Kidney (tissue), 14 donors: ENCODE data around the gene DDA1. TPM values are rescaled to one million over a fixed set of nuclear protein-coding genes. Genes with fewer than 3 reads are reported as not detected.

Experiments used
- DNase-seq, 5 donors: peaks; one replicate each; pipeline ENCODE4 v3.0.0-alpha.2; 2013 to 2020
- FAIRE-seq: peaks from 2 replicates; lab custom pipeline; 2012; peaks lifted over from hg19 to GRCh38; lab: Jason Lieb, UNC
- H3K27ac ChIP-seq, 2 donors: one replicate each; pipeline ENCODE4 v1.7.0; 2013; ENCODE audit warnings: low read depth in 2 of 2, low read length in 2 of 2, inconsistent platforms in 1 of 2
- H3K27me3 ChIP-seq: one replicate; pipeline ENCODE4 v1.7.1; 2013; ENCODE audit warnings: low read length, inconsistent platforms; ENCODE audit not compliant: control insufficient read depth, insufficient read depth
- H3K36me3 ChIP-seq, 3 donors: one replicate each; pipeline versions ENCODE4 v1.7.0 to v1.7.1; 2013; ENCODE audit warnings: low read length in 3 of 3, control low read depth in 1 of 3, inconsistent platforms in 1 of 3; ENCODE audit not compliant: insufficient read depth in 3 of 3, control insufficient read depth in 2 of 3
- H3K4me1 ChIP-seq, 3 donors: one replicate each; pipeline versions ENCODE4 v1.7.0 to v1.7.1; 2013; ENCODE audit warnings: low read length in 3 of 3, inconsistent platforms in 1 of 3, low read depth in 1 of 3; ENCODE audit not compliant: control insufficient read depth in 2 of 3, insufficient read depth in 2 of 3
- H3K4me3 ChIP-seq, 3 donors: one replicate each; pipeline versions ENCODE4 v1.7.0 to v1.8.1; 2013; ENCODE audit warnings: low read length in 3 of 3, control low read depth in 1 of 3, inconsistent platforms in 1 of 3
- H3K9ac ChIP-seq, 3 donors: one replicate each; pipeline versions ENCODE4 v1.7.0 to v1.7.1; 2013; ENCODE audit warnings: low read length in 3 of 3, control low read depth in 1 of 3, inconsistent platforms in 1 of 3
- H3K9me3 ChIP-seq, 3 donors: one replicate each; pipeline versions ENCODE4 v1.7.0 to v1.7.1; 2013; ENCODE audit warnings: low read length in 3 of 3, control low read depth in 1 of 3, inconsistent platforms in 1 of 3; ENCODE audit not compliant: control insufficient read depth in 2 of 3, insufficient read depth in 1 of 3
- intact Hi-C: fragments of 100-400 bp; cut with DNase I; formaldehyde crosslinking; loops from one replicate; pipeline ENCODE4 v1.11.1; 2022
- polyA plus RNA-seq: library from polyadenylated mRNA; stranded (reverse); fragments of 350-450 nt; fragmentation: Illumina TruSeq; extraction: RNeasy Lipid Tissue Mini Kit (QIAGEN cat#74804); gene quantifications from one replicate; pipeline ENCODE4 v1.2.3, GENCODE V29; 2014; ENCODE audit warnings: low read depth, low replicate concordance; ENCODE audit not compliant: insufficient read depth
- total RNA-seq: library from RNA; stranded (reverse); fragmentation: NEBNext Ultra II Directional; extraction: Animal tissue kit (Norgen Biotek cat#: 25700); gene quantifications from one replicate; pipeline ENCODE4 v1.2.1, GENCODE V29; 2021
- TF ChIP-seq, protein P1 (sequence below): IDR thresholded peaks from 3 replicates; pipeline ENCODE4 v1.5.1; 2012; ENCODE audit warnings: mild to moderate bottlenecking, moderate library complexity, borderline replicate concordance; ENCODE audit not compliant: insufficient read depth; ENCODE audit errors: extremely low read depth
- donor health status: control.
- donor health status: control.
- donor health status: control.
- donor health status: control.
- donor health status: control.
- donor health status: DM: yes; HTN: yes; CAD: no.
- donor health status: Normal renal cell carcinoma (clear cell type).

The DDA1 gene
- total and polyA plus RNA-seq, 2 donors from 2014 or later, result 27.7 to 35.9 TPM

DNA sequence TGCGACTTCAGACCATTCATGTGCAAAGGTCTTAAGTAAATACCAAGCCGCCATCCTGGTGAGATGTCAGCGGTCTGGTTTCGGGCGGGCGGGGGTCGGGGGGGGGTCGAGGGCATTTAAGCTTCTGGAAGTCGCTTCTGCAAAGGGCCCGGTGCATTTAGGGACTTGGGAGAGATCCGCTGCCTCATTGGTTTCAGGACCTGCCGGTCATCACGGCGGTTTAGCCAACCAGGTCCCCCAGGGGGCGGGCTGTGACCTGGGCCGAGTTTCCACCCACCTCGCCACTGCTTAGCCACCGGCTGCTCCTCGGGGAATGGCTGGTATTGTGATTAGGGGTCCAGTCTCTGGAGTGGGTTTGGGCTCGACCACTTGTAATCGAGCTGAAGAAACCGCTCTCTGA lies 19.9 kb upstream of the DDA1 start:
- FAIRE-seq, result no peak
- H3K36me3 ChIP-seq, result no peaks in the 10 kb centered on the region
- intact Hi-C loops, result loop anchor here (10.0 kb wide), 1 partner anchor 225 kb away; no protein-coding TSS in a partner anchor

GRCh38 chr19:17292301-17293074 lies 16.9 kb upstream of the DDA1 start:
- H3K27ac ChIP-seq, result no peak overlapping the region
- DNase-seq (peak; percentile 85 to 92 (median 90)), FAIRE-seq (no peak)
- no peaks in the 10 kb centered on the region for H3K4me1 ChIP-seq
- no peaks in the 10 kb centered on the region for H3K36me3 ChIP-seq
- TF ChIP-seq, protein P1, sequence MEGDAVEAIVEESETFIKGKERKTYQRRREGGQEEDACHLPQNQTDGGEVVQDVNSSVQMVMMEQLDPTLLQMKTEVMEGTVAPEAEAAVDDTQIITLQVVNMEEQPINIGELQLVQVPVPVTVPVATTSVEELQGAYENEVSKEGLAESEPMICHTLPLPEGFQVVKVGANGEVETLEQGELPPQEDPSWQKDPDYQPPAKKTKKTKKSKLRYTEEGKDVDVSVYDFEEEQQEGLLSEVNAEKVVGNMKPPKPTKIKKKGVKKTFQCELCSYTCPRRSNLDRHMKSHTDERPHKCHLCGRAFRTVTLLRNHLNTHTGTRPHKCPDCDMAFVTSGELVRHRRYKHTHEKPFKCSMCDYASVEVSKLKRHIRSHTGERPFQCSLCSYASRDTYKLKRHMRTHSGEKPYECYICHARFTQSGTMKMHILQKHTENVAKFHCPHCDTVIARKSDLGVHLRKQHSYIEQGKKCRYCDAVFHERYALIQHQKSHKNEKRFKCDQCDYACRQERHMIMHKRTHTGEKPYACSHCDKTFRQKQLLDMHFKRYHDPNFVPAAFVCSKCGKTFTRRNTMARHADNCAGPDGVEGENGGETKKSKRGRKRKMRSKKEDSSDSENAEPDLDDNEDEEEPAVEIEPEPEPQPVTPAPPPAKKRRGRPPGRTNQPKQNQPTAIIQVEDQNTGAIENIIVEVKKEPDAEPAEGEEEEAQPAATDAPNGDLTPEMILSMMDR, result peak; percentile 66
- no peaks in the 10 kb centered on the region for H3K27me3 ChIP-seq
- peak overlapping the region in 1 of 3 donors; percentile 49 for H3K9ac ChIP-seq
- H3K9me3 ChIP-seq, result no peaks in the 10 kb centered on the region
- intact Hi-C loops, result no loop called here
- H3K4me3 ChIP-seq, result peak overlapping the region; percentile 58 to 75 (median 64)

More for the DNA sequence above, 19.9 kb upstream of the DDA1 start:
- H3K9ac ChIP-seq, result no peak overlapping the region
- no peak overlapping the region for H3K27ac ChIP-seq
- no peaks in the 10 kb centered on the region for H3K9me3 ChIP-seq
- H3K4me3 ChIP-seq, result no peak overlapping the region
- H3K27me3 ChIP-seq, result no peaks in the 10 kb centered on the region
- DNase-seq, result peak; percentile 80 to 90 (median 86)
- TF ChIP-seq, protein P1, result no peak
- H3K4me1 ChIP-seq, result no peaks in the 10 kb centered on the region

DNA sequence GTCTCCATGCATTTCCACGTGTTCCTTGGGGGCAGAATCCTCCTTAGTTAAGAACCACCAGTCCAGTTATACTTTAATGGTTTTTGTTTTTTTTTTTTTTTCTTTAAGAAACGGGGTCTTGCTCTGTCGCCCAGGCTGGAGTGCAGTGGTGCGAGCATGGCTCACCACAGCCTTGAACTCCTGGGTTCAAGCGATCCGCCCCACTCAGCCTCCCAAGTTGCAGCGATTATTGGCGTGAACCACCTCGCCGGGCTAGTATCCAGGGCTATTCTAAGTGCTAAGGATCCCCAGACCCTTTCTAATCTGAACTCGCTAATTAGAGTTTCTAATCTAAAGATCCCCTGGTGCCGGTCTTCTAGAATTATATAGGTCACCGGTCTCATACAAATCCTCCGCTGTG lies 15.8 kb upstream of the DDA1 start:
- Histone ChIP-seq H3K27ac (no peak overlapping the region), H3K9me3 (no peaks in the 10 kb centered on the region), H3K4me1 (no peaks in the 10 kb centered on the region), H3K36me3 (no peaks in the 10 kb centered on the region), H3K4me3 (no peak overlapping the region), H3K9ac (no peak overlapping the region), H3K27me3 (no peaks in the 10 kb centered on the region)
- DNase-seq, result no peak
- intact Hi-C loops, result no loop called here
- TF ChIP-seq, protein P1, result no peak
- FAIRE-seq, result no peak
